GM21526 (cell line): ENCODE measurements around the gene KLHL2.
A peak's percentile ranks its signal among the peaks of the same experiment; 100 is the strongest.
"Not testable (repeated sequence)": the region's sequence is repeated elsewhere in the genome, so short reads cannot be mapped to it uniquely, and the experiment has no call there.

Source experiments
- ATAC-seq: cut with Tn5 transposase; IDR thresholded peaks from one replicate; pipeline ENCODE4 v1.9.1; 2021; ENCODE audit warnings: moderate library complexity; ENCODE audit not compliant: unreplicated experiment, low FRiP score

Gene KLHL2

GRCh38 chr4:165326831-165327210 lies 119.5 kb downstream of the KLHL2 start:
- ATAC-seq: peak; percentile 0

GRCh38 chr4:165327211-165328100 lies 120.1 kb downstream of the KLHL2 start, which contains the start of gene MSMO1:
Gene MSMO1, plus strand, starts transcription at chr4:165327669. Its CDS starts 5,702 bp downstream, at chr4:165333371.
- ATAC-seq: peak; percentile 98

GRCh38 chr4:165328101-165328425 lies 120.7 kb downstream of the KLHL2 start:
- ATAC-seq: peak; percentile 2

- no peak for ATAC-seq
Observed at GRCh38 chr4:165328708-165329107, 121.3 kb downstream of the KLHL2 start.

- ATAC-seq: no peak
Observed at GRCh38 chr4:165330071-165330470, 122.7 kb downstream of the KLHL2 start.

- no peak for ATAC-seq
Observed at GRCh38 chr4:165330666-165331065, 123.3 kb downstream of the KLHL2 start.

GRCh38 chr4:165331359-165331758 lies 124.0 kb downstream of the KLHL2 start:
- ATAC-seq: no peak

- no peak for ATAC-seq
Observed at GRCh38 chr4:165331823-165332222, 124.5 kb downstream of the KLHL2 start.

GRCh38 chr4:165332502-165332901 lies 125.1 kb downstream of the KLHL2 start:
- no peak for ATAC-seq

- ATAC-seq: no peak
Observed at GRCh38 chr4:165335163-165335703, 127.9 kb downstream of the KLHL2 start.

- ATAC-seq: no peak
Observed at GRCh38 chr4:165336743-165337142, 129.4 kb downstream of the KLHL2 start.

- ATAC-seq: not testable (repeated sequence)
Observed at GRCh38 chr4:165342340-165342739, 135.0 kb downstream of the KLHL2 start.

GRCh38 chr4:165343353-165344191 lies 136.2 kb downstream of the KLHL2 start:
- ATAC-seq: no peak

GRCh38 chr4:165345666-165346417 lies 138.5 kb downstream of the KLHL2 start:
- no peak for ATAC-seq

- ATAC-seq: no peak
Observed at GRCh38 chr4:165347647-165348569, 140.5 kb downstream of the KLHL2 start.

GRCh38 chr4:165351359-165352130 lies 144.2 kb downstream of the KLHL2 start:
- no peak for ATAC-seq

- no peak for ATAC-seq
Observed at GRCh38 chr4:165355900-165356300, 148.5 kb downstream of the KLHL2 start.

GRCh38 chr4:165359506-165359905 lies 152.1 kb downstream of the KLHL2 start:
- ATAC-seq: no peak
